Gastrocnemius medialis (tissue), 4 donors: ENCODE results near the gene CAND1. TPM values are rescaled to one million over a fixed set of nuclear protein-coding genes. Genes with fewer than 3 reads are reported as not detected.
A peak's percentile ranks its signal among the peaks of the same experiment; 100 is the strongest.

Experiments
- ATAC-seq, 2 donors: fragments of 150-250 bp; one replicate each; pipeline ENCODE4 v1.9.1; 2016
- DNase-seq, 2 donors: peaks; one replicate each; pipeline ENCODE4 v3.0.0-alpha.2; 2019
- H3K27ac ChIP-seq, 4 donors: fragments of 200-600 bp; sonication (generic); 1 replicate in 1 of 4; 2 replicates in 3 of 4; pipeline ENCODE4 v1.5.1; 2016 to 2018; ENCODE audit warnings: mild to moderate bottlenecking in 2 of 4, moderate library complexity in 1 of 4
- H3K27me3 ChIP-seq, 3 donors: fragments of 200-600 bp; sonication (generic) in 2 of 3; 1 replicate in 1 of 3; 2 replicates in 2 of 3; pipeline versions ENCODE4 v1.5.1 to v1.6.0; 2016 to 2019; ENCODE audit warnings: mild to moderate bottlenecking in 1 of 3, moderate library complexity in 1 of 3
- H3K36me3 ChIP-seq, 2 donors: fragments of 200-600 bp; sonication (generic) in 1 of 2; one replicate each; pipeline ENCODE4 v1.5.1; 2017 to 2018
- H3K4me1 ChIP-seq, 2 donors: fragments of 200-600 bp; sonication (generic) in 1 of 2; one replicate each; pipeline ENCODE4 v1.5.1; 2016 to 2017; ENCODE audit warnings: mild to moderate bottlenecking in 2 of 2
- H3K4me3 ChIP-seq, 4 donors: fragments of 200-600 bp; sonication (generic) in 3 of 4; 1 replicate in 1 of 4; 2 replicates in 3 of 4; pipeline ENCODE4 v1.5.1; 2016 to 2019; ENCODE audit warnings: mild to moderate bottlenecking in 2 of 4
- H3K9me3 ChIP-seq, 3 donors: fragments of 200-600 bp; sonication (generic) in 2 of 3; 1 replicate in 1 of 3; 2 replicates in 2 of 3; pipeline ENCODE4 v1.5.1; 2016 to 2019
- POLR2A ChIP-seq, 2 donors: fragments of 450-650 bp; IDR thresholded peaks; one replicate each; pipeline ENCODE4 v1.6.1; 2017; ENCODE audit warnings: antibody characterized with exemption in 2 of 2, mild to moderate bottlenecking in 2 of 2, moderate library complexity in 2 of 2
- in situ Hi-C, 4 donors: fragments of 200-750 bp; cut with MboI; loops; one replicate each; pipeline versions ENCODE4 v1.15.0 to v1.8.0; 2017; ENCODE audit warnings: low sequenced_read_pairs in 4 of 4
- intact Hi-C: fragments of 100-400 bp; cut with DNase I; formaldehyde crosslinking; loops from one replicate; pipeline ENCODE4 v1.15.1; 2023; ENCODE audit warnings: low total_unique reads
- total RNA-seq, 4 donors: library from RNA; depleted of rRNA; stranded (reverse); fragments of >200 nt; gene quantifications; one replicate each; pipeline versions ENCODE4 v1.1.0 to v1.2.3, GENCODE V29; 2016
- TF ChIP-seq, protein P1 (sequence below), 5 experiments: fragments of 450-650 bp in 3 of 5; fragments of 200-600 bp in 2 of 5; sonication (generic) in 2 of 5; IDR thresholded peaks in 4 of 5; conservative IDR thresholded peaks in 1 of 5; 1 replicate in 4 of 5; 2 replicates in 1 of 5; pipeline ENCODE4 v1.5.1; 2016 to 2019; ENCODE audit warnings: antibody characterized with exemption in 5 of 5, mild to moderate bottlenecking in 3 of 5, moderate library complexity in 3 of 5

Gene CAND1
- total RNA-seq, 4 donors from 2014 or later, result 10.5 to 23.0 (median 13.1) TPM

DNA sequence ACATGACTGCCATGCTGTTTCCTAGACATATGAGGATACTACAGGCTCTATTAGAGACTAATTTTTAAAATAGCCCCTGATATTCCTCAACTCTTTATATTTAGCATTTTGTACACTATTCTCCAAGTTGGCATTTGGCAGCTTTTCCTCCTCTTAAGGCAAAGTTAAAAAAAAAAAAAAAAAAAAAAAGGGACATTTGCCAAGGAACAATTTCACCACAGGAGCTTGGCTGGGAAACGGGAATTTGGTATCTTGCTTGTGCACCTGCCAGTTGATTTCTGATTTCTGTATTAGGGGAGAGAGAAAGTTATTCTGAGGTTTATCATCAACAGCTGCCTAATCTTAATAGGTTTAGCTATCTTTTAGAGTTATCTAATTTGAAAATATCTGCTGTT lies 87.2 kb downstream of the CAND1 start:
- Histone ChIP-seq H3K4me3 (peak overlapping the region in 2 of 4 donors; percentile 1 to 4), H3K36me3 (no peaks in the 10 kb centered on the region), H3K27ac (peak overlapping the region; percentile 69 to 81 (median 76)), H3K4me1 (peaks cover 38 to 42% of the 10 kb centered on the region in 2 donors), H3K27me3 (no peaks in the 10 kb centered on the region), H3K9me3 (no peaks in the 10 kb centered on the region)
- TF ChIP-seq POLR2A (IDR thresholded peaks at IDR 0.05), result no peak
- intact Hi-C loops (loop anchor here (1.0 to 10.0 kb wide), 5 partner anchors 38 to 868 kb away; partner anchors contain the start of gene IL26), in situ Hi-C loops (loop anchor here (5.0 to 25.0 kb wide), 6 partner anchors 81 to 591 kb away; no protein-coding TSS in a partner anchor)
- ATAC-seq (peak; percentile 46 to 55), DNase-seq (no peak)

DNA sequence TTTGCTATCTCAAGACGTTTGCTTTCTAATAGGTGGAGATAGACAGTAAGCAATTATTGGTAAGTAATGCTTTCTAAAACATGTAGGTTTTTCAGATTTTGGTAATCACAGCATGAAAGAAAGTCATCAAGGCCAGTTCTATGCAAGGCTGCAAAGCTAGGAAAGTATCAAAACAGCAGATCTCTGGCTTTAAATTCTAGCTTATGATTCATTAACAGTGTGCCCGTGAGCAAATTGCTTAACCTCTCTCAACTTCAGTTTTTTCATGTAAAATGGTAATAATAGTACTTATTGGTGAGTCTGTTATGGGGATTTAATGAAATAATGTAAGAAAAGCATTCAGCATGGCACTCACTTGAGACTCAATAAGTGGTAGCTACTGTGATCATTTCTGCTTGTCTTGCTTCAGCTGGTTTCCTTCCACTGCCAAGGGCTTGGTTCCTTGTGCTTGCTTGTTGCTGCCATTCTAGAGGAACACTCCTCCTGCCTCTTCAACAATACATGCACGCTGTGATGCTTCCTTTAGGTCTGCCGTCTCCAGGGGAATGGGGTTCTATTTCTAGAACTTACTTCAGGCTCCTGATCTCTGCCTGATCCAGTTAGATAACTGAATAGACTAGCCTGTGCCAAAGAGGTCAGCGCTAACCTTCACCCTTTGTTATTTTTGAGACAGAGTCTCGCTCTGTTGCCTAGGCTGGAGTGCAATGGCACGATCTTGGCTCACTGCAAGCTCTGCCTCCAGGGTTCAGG lies 88.4 kb downstream of the CAND1 start:
- Histone ChIP-seq H3K4me3 (peak overlapping the region in 2 of 4 donors; percentile 2 to 4), H3K27ac (peak overlapping the region; percentile 69 to 81 (median 76)), H3K9me3 (no peaks in the 10 kb centered on the region), H3K36me3 (no peaks in the 10 kb centered on the region), H3K4me1 (peaks cover 38 to 42% of the 10 kb centered on the region in 2 donors), H3K27me3 (no peaks in the 10 kb centered on the region)
- ATAC-seq, result peak; percentile 28 to 37
- DNase-seq, result peak in 1 of 2 donors; percentile 6
- in situ Hi-C loops, result loop anchor here (5.0 to 25.0 kb wide), 6 partner anchors 80 to 590 kb away; no protein-coding TSS in a partner anchor
- TF ChIP-seq, protein P1, sequence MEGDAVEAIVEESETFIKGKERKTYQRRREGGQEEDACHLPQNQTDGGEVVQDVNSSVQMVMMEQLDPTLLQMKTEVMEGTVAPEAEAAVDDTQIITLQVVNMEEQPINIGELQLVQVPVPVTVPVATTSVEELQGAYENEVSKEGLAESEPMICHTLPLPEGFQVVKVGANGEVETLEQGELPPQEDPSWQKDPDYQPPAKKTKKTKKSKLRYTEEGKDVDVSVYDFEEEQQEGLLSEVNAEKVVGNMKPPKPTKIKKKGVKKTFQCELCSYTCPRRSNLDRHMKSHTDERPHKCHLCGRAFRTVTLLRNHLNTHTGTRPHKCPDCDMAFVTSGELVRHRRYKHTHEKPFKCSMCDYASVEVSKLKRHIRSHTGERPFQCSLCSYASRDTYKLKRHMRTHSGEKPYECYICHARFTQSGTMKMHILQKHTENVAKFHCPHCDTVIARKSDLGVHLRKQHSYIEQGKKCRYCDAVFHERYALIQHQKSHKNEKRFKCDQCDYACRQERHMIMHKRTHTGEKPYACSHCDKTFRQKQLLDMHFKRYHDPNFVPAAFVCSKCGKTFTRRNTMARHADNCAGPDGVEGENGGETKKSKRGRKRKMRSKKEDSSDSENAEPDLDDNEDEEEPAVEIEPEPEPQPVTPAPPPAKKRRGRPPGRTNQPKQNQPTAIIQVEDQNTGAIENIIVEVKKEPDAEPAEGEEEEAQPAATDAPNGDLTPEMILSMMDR (IDR thresholded peaks at IDR 0.05 in 4 of 5, conservative IDR thresholded peaks at IDR 0.05 in 1 of 5), result no peak
- TF ChIP-seq POLR2A (IDR thresholded peaks at IDR 0.05), result no peak
- intact Hi-C loops, result loop anchor here (2.0 to 10.0 kb wide), 2 partner anchors 307 to 867 kb away; partner anchors contain the start of gene IL26

DNA sequence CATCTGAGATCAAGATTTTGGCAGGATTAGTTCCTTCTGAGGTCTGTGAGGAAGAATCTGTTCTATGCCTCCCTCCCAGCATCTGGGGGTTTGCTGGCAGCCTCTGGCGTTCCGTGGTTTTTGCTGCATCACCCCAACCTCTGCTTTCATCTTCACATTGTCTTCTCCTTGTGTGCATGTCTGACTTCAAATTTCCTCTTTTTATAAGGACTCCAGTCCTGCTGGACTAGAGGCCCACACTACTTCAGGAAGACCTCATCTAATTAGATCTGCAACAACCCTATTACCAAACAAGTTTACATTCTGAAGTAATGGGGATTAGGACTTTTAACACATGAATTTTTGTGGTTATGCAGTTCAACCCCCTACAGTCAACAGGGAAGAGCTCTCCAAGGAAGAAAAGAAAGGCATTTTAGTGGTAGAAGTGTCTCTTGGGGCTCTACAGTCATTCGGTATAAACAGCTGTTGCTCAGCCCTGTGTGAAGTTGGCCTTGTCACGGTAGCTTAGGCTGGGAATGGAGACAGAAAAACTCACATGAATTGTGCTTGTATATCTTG lies 89.7 kb downstream of the CAND1 start:
- Histone ChIP-seq H3K27ac (peak overlapping the region; percentile 69 to 81 (median 76)), H3K4me3 (no peak overlapping the region), H3K4me1 (peaks cover 38 to 42% of the 10 kb centered on the region in 2 donors), H3K9me3 (no peaks in the 10 kb centered on the region), H3K36me3 (no peaks in the 10 kb centered on the region), H3K27me3 (no peaks in the 10 kb centered on the region)
- peak; percentile 18 to 34 for ATAC-seq
- in situ Hi-C loops (loop anchor here (5.0 to 25.0 kb wide), 6 partner anchors 78 to 588 kb away; no protein-coding TSS in a partner anchor), intact Hi-C loops (loop anchor here (10.0 kb wide), 1 partner anchor 866 kb away; the partner anchor contains the start of gene IL26)
- DNase-seq, result no peak
- TF ChIP-seq, protein P1 (IDR thresholded peaks at IDR 0.05 in 4 of 5, conservative IDR thresholded peaks at IDR 0.05 in 1 of 5), result no peak
- TF ChIP-seq POLR2A (IDR thresholded peaks at IDR 0.05), result no peak

DNA sequence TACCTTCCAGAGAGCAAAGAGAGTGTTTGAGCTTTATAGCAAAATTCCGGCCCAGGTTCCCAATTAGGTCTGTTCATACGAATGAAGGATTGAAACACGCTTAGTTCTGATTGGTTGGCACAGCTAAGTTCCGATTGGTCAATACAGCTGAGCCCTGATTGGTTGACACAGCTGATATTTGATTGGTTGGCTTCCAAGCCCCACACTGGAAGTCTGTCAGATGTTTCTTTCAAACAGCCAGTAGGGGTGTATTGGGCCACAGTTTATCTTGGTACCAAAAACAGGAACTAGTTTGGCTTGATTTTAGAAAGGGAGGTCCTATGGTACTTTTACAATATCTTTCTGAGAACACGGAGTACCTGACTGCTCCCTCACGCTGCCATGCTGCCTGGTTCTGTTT lies 93.4 kb downstream of the CAND1 start:
- Histone ChIP-seq H3K9me3 (no peaks in the 10 kb centered on the region), H3K27ac (no peak overlapping the region), H3K4me1 (peaks cover 5 to 16% of the 10 kb centered on the region in 2 donors), H3K27me3 (no peaks in the 10 kb centered on the region), H3K36me3 (no peaks in the 10 kb centered on the region), H3K4me3 (no peak overlapping the region)
- TF ChIP-seq POLR2A (IDR thresholded peaks at IDR 0.05), result no peak
- TF ChIP-seq, protein P1 (IDR thresholded peaks at IDR 0.05 in 4 of 5, conservative IDR thresholded peaks at IDR 0.05 in 1 of 5), result no peak
- DNase-seq (no peak), ATAC-seq (no peak)
- intact Hi-C loops (no loop called here), in situ Hi-C loops (loop anchor here in 1 of 4 donors (25.0 kb wide), 1 partner anchor 575 kb away; no protein-coding TSS in a partner anchor)

DNA sequence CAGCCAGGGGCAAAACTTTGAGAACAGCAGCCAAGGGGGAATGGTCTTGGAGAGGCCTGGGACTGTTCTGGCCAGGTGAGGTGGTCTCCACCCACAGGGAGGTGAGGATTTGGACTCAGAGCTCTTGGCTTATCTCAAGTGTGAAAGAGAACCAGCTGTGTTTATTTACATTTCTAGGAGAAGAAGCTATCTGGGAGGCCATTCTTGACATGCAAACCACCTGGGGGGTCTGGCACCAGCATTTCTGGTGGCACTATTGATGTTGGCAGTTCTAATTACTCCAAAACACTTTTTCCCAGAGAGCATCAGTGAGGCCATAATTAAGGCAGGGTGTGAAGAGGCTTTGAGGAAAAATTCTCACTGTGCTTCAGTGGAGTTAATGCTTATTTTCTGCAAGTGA lies 95.1 kb downstream of the CAND1 start:
- intact Hi-C loops, result no loop called here
- TF ChIP-seq, protein P1 (IDR thresholded peaks at IDR 0.05 in 4 of 5, conservative IDR thresholded peaks at IDR 0.05 in 1 of 5), result no peak
- no peak for TF ChIP-seq POLR2A (IDR thresholded peaks at IDR 0.05)
- in situ Hi-C loops, result loop anchor here in 1 of 4 donors (25.0 kb wide), 1 partner anchor 573 kb away; no protein-coding TSS in a partner anchor
- Histone ChIP-seq H3K4me3 (no peak overlapping the region), H3K36me3 (no peaks in the 10 kb centered on the region), H3K27me3 (no peaks in the 10 kb centered on the region), H3K4me1 (no peaks in the 10 kb centered on the region), H3K9me3 (no peaks in the 10 kb centered on the region), H3K27ac (no peak overlapping the region)
- DNase-seq (no peak), ATAC-seq (no peak)
